Mesenteric fat pad (tissue), 1 donor: Measurements from ENCODE around the gene FBXL4. TPM values are rescaled to one million over a fixed set of nuclear protein-coding genes. Genes with fewer than 3 reads are reported as not detected.

Source experiments
- DNase-seq: peaks from one replicate; pipeline ENCODE4 v3.0.0-alpha.2; 2020; ENCODE audit warnings: low spot score
- long read RNA-seq: library from polyadenylated mRNA; unstranded; transcript quantifications from one replicate; pipeline ENCODE4 v2.0.0, GENCODE V29; 2020
- total RNA-seq: library from RNA; stranded (reverse); fragmentation: NEBNext Ultra II Directional; extraction: Animal tissue kit (Norgen Biotek cat#: 25700); gene quantifications from one replicate; pipeline ENCODE4 v1.2.1, GENCODE V29; 2021
- donor health status: DM: yes; HTN: yes; CAD: no.

The FBXL4 gene
- 17.0 TPM for total RNA-seq
- long read RNA-seq, full-length matches to known transcripts: 23 of 41 reads
- long read RNA-seq, partial matches to known transcripts: 3 of 41 reads
- long read RNA-seq, other reads (novel, unspliced or antisense): 15 of 41 reads

DNA sequence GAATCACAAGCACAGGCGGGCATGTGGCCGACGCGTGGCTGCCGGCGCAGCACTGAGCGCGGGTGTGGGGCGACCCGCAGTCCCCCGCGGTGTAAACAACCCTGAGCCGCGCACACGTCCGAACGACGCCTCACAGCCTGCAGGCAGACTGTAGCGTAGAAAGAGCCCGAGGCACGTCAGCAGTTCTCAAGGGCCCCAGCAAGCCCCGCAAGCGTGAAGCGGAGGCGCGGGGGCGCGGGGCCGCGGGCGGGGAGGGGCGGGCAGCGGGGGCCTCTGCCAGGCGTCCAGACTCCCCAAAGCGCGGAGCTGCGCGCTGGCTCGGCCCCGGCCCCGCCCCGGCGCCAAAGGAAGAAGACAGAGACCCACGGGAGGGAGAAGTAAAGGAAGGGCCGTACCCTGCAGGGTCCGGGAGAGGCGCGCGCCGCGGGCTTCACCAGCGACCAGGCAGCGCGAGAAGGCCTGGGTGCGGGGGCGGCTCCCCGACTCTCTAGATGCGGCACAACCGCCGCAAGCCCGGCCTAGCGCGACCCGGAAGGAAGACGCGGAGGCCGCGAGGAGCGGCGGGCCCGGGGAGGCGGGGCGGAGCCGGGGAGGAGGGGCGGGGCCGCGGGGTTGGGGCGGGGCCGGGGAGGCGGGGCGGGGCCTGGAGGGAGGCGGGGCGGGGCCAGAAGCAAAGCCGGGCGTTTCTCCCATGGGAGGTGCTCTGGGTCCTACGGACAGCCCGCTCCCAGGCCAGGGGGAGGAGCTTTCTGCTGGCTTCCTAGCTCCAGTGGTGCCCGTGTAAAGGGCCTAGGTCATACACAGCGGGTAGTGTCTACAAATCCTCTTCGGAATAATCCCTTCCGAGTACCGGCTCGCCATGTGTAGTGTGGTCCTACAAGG is at the start of gene FBXL4:
FBXL4 (minus strand) TSS at position 536 of the 882 bp plus-strand sequence. CDS start 20,958 bp downstream, outside the sequence.
- DNase-seq: peak; percentile 94

- DNase-seq: no peak
These were observed 47.4 kb upstream of the FBXL4 start for GRCh38 chr6:98995116-98995515.

GRCh38 chr6:98992535-98992934 is 44.8 kb upstream of the FBXL4 start:
- DNase-seq: no peak

- no peak for DNase-seq
These were observed 38.4 kb upstream of the FBXL4 start for GRCh38 chr6:98986071-98986615.

GRCh38 chr6:98985391-98985790 is 37.6 kb upstream of the FBXL4 start:
- DNase-seq: no peak

DNA sequence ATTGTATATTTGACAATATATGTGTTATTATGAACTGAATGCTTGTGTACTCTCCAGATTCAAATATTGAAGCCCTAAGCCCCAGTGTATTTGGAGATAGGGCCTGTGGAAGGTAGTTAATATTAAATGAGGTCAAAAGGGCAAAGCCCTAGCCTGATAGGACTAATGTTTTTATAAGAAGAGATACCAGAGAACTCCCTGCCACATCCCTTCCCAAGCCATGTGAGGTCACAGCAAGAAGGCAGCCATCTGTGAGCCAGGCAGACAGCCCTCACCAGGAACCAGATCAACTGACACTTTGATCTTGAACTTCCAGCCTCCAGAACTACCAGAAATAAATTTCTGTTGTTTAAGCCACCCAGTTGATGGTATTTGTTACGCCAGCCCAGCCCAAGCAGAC is 36.4 kb upstream of the FBXL4 start:
- DNase-seq: no peak

- DNase-seq: no peak
These were observed 33.7 kb upstream of the FBXL4 start for GRCh38 chr6:98981473-98981872.

- DNase-seq: no peak
These were observed 33.1 kb upstream of the FBXL4 start for GRCh38 chr6:98980819-98981218.

DNA sequence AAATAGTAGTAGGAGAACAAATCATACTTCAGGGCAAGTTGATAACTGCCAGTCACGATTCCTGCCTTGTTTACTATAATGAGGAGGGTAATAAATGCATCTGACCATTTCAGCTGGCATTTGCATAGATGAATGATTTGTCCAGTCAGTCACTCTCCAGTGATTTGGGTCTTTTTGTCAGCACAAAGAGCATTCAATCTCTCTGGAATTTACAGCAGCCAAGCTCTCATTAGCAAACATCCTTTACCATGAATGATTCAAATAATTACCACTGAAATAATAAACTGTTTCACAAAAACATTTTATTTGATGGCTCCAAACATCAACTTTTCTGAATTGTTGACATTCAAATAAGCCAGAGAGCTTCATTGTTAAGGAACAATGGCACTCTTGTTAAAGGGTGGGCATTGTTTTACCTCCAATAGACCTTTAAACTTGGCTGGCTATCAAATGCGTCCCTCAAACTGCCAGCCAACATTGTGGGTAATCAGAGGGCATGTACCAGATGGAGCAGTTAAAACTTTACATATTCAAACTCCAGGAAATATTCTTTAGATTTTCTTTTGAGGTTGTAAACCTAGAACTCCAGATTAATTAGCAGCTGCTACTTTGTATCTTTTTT is 30.0 kb upstream of the FBXL4 start:
- DNase-seq: no peak

DNA sequence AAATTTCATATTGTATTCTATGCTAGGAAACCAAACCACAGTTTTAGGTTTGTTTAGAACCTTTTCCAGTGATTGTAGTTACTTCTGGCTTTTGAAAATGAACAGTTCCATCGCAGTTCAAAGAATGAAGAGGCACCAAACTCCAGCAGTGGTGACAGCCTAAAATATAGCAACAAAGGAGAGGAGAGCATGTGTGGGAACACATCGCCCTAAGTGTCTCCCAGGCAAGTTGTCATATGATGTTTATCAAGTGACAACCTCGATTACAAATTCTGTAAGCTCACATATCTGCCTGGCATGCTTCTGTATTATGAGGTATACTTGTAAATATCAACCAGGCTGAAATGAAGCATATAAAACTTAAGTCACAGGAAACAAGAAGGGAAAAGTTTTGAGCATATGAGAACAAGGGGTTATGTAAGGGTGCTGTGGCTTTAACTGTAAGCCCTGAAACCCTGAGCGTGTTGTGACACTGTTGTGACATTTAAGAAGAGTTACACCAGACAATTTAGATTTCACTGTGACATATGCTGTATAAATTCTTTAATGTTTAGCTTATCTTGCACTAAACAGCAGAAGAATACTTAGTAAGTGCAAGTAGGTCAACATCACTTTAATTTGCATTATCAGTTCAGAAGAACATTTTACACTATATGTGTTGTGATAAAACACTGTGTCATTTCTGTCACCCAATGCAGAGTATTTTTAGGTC is 29.1 kb upstream of the FBXL4 start:
- no peak for DNase-seq

DNA sequence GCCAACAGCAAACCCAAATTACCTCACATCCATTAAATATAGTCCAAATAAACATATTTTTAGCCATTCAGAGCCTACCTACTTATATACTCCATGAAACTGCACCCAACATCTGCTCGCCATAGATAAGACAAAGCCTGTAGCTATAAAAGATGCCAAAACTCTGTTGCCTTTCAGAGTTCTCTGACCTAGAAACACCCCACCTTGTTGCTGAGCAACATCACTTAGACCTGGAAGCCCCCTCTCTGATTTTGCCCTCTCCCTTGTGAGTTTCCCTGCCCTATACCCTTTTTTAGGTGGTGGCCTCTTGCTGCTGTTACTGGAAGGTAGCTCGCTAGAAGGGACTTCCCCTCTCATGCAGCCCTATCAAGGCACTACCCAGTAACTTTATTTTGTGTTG is 27.7 kb upstream of the FBXL4 start:
- DNase-seq: no peak

GRCh38 chr6:98974309-98974708 is 26.6 kb upstream of the FBXL4 start:
- no peak for DNase-seq

DNA sequence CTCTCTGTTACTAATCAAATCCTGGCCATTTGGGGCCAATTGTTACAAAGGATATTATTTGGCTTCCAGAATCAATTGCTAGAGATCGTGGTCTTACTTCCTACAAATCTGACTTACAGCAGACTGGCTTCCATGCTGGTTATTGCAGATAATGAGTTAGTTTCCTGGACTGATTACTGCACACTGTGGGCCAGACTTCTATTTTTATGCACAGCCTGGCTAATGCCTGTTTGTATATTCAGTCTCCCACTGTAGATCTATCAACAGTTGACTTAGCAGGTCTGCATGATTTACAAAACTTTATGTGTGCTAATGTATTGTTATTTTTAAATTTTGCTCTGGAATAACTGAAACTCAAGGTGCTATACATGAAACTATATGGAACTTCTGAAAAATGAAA is 25.8 kb upstream of the FBXL4 start:
- DNase-seq: no peak

- no peak for DNase-seq
These were observed 23.6 kb upstream of the FBXL4 start for GRCh38 chr6:98971303-98971702.

- no peak for DNase-seq
These were observed 22.7 kb upstream of the FBXL4 start for GRCh38 chr6:98970469-98970868.

GRCh38 chr6:98967616-98968015 is 19.9 kb upstream of the FBXL4 start:
- DNase-seq: no peak

DNA sequence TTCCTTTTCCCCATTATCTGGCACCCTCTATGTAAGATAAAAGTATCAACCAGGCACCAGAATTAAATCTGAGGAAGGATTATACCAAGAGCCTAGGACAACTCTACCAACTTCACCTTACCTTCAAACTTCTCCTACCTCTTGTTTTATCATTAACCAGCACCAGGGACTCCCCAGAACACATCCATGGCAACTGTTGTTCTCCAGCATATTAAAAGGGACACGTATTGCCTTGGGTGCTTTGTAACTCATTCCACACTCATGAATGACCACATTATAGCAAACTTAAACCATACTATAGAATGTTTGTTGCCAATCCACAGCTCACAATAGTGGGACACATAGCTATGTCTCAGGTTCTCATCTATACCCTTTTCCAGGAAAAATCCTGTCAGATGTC is 11.9 kb upstream of the FBXL4 start:
- DNase-seq: no peak

DNA sequence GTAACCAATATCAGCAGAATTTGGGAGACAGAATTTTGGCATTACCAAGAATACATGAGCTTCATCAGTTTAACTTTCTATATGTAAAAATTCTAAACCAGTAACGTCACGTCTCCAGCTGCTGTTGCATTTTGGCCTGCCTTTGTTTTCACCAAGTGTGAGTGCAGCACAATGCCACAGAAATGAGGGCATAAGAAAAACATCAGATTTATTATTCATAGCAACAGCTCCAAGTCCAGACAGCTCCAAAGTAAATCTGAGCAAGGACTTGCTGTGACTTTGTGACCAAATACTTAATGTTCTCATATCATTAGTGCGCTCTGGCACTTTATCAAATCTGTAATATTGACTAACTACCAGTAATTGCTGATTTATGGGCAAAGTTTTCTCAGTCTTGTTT is 11.0 kb upstream of the FBXL4 start:
- DNase-seq: no peak

DNA sequence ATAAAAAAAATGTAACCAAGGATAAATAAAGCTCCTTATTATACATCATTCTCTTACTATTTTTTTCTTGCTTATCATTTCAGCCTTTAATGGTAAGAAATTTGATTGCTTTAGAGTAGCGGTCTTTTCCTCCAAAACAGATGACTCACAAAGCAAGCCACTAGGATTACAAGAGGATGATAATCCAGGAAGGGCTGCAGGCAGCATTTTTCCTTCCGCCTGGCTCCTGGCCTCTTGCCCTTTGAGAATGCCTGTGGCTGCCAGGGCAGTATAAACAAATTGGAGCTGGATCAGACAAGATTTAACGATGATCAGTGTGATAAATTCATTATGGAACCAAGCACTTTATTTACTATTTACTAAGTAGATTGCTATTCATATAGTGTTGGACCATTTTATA is 9.7 kb upstream of the FBXL4 start:
- no peak for DNase-seq

DNA sequence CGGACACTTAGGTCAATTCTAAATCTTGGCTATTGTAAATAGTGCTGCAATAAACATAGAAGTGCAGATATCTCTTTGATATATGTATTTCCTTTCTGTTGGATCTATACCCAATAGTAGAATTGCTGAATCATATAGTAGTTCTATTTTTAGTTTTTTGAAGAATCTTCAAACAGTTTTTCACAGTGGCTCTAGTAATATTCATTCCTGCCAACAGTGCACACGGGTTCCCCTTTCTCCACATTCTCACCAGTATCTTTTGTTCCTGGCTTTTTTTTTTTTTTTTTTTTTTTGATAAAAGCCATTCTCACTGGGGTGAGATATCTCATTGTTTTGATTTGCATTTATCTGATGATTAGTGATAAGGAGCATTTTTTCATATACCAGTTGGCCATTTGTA is 1.8 kb upstream of the FBXL4 start:
- DNase-seq: no peak

DNA sequence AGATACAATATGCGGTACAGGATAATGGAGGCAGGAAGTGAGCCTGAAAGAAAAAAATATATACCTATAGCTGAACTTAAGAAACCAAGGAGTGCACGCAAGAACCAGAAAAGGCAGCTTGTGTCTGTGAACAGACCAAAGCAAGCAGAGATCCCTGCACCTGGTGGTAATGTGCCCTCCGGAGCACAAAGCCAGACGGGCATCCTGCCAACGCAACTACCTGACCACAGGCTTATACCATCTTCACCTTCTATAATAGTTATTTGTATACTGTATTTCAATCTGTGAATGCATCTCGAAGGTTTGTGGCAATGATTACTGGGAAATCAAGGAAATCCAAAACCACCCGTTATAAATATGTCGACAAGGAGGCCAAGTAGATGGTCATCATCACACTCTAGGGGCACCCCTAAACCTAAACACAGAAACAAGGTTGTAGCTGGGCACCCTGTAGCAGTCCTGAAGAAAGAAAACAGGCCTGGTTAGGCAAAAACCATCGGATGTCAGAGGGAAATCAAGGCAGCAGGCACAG is 801 bp downstream of the FBXL4 start:
- DNase-seq: no peak
